Muscle of arm (tissue), 12 donors: ENCODE results near the gene DHRS4L2. TPM values are rescaled to one million over a fixed set of nuclear protein-coding genes. Genes with fewer than 3 reads are reported as not detected.

Source experiments
- DNase-seq: peaks from one replicate; pipeline ENCODE4 v3.0.0-alpha.2; 2013
- polyA plus RNA-seq, 12 donors: library from polyadenylated mRNA; unstranded; fragments of 120-200 nt; gene quantifications; one replicate each; pipeline ENCODE4 v1.2.1, GENCODE V29; 2013; ENCODE audit not compliant: insufficient read length in 12 of 12

The DHRS4L2 gene
- polyA plus RNA-seq, 12 donors = 8.6 to 17.0 (median 13.9) TPM; not detected in 1

DNA sequence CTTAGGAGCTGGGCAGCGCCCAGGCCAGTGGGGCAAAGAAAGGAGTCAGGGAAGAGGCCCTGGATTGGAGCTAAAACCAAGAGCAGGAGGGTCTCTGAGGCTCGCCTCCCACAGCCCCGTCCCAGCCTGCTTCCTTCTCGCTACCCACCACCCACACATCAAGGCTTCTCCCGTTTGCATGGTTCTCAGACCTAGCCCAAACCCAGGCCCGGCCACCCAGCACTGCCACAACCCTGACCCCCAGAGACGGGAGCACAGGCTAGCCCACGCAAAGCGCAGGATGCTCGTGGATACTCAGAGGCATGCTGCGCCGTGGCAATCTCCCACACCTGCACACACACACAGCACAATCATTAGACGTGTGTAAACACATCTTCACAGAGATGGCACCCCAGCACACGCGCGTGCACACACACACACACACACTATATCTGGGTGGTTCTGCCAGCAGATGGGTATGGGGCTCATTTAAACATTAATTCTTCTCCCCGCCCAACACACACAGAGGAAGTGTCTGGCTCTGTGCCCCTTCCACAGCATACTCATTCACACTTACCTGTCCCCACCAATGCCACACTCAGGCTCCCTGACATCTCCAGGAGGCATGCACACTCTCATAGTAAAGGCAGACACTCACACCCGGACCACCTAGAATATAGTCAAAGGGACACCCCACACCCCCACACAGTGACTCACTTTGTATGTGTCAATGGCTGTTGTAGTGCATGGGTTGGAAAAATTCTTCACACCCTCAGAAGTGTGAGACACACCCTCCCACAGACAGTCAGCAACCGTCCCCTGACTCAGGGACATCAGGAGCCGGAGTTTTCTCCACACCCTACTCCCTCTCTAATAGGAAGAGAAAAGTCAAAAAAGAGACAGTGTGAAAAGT lies 64.2 kb downstream of the DHRS4L2 start:
- DNase-seq = no peak

DNA sequence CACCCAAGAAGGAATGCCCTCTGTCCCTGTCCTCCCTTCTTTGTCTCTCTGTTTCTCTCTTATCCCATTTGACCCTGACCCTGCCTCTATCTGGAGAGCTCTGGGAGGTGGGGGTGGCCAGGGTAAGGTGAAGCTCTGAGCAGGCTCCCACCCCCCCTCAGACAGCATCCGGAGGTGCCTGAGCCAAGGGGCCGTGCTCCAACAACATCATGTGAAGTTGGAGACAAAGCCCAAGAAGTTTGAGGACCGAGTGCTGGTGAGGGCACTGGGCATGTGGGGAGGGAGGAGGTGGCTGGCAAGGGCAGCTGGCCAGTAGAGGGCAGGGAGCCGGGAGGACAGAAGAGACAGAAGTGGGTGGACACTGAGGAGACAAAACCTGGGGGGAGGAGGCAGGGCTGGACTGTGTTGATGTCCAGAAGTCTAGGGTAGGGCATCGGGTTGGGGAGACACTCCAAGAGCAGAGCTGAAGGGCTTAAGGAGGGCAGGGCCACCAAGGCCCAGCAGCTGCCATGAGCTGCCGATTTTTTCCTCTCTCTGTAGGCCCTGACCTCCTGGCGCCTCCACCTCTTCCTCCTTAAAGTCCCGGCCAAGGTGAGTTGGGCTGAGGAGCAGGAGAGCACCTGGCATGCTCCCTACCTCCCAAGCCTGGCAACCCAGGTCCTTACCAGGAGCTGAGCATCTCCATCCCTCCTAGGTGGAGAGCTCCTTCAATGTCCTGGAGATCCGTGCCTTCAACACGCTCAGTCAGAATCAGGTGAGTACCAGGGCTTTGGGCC lies 65.0 kb downstream of the DHRS4L2 start:
- no peak for DNase-seq

DNA sequence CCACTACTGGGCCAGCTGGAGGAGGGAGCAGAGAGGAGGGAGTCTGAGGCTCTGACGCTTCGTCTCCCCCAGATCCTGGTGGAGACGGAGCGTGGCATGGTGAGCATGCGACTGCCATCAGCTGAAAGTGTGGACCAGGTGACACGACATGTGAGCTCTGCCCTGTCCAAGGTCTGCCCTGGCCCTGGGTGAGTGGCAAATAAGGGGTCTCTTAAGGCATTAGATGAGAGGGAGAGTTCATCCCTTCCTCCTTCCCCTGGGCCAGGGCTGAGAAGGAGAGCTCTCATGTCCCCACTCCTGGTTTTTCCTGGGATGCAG lies 65.6 kb downstream of the DHRS4L2 start:
- no peak for DNase-seq

DNA sequence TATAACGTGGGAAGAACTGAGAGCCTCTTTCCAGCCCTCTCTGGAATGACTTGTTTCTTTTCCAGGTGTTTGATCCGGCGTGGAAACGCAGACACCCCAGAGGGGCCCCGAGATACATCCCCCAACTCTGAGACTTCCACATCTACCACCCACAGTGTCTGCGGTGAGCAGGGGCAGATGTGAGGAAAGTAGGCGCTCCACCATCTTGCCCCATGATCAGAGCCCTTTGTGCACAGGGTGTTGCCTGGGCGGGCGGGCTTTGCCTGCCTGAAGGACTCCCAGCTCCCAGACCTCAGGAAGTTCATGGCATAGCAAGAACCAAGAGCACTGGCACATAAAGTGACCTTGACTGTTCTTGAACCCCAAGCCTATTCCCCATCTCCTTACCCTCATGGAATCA lies 65.9 kb downstream of the DHRS4L2 start:
- DNase-seq = no peak

Other genes with a start within 250 kb of the DHRS4L2 start
- 10 to 100 TPM in 10 of 12 donors, 1 to 10 TPM in 1, not detected in 1; 9.8 to 56.4 (median 15.7) TPM for gene DHRS4, start 35.2 kb upstream of the DHRS4L2 start, polyA plus RNA-seq
- gene CARMIL3, start 63.1 kb downstream of the DHRS4L2 start, polyA plus RNA-seq = under 1 TPM in 10 of 12 donors, not detected in 2; 0.09 to 0.74 (median 0.22) TPM
- under 1 TPM in 2 of 12 donors, not detected in 10; 0.08 to 0.21 TPM for gene CPNE6, start 82.6 kb downstream of the DHRS4L2 start, polyA plus RNA-seq
- 10 to 100 TPM in 1 of 12 donors, 1 to 10 TPM in 10, not detected in 1; 2.2 to 17.9 (median 3.5) TPM for gene PCK2, start 105.4 kb downstream of the DHRS4L2 start, polyA plus RNA-seq
- 10 to 100 TPM in 11 of 12 donors, not detected in 1; 35.5 to 53.7 (median 40.5) TPM for gene DCAF11, start 125.8 kb downstream of the DHRS4L2 start, polyA plus RNA-seq
- gene NRL, start 126.0 kb downstream of the DHRS4L2 start, polyA plus RNA-seq = 1 to 10 TPM in 7 of 12 donors, under 1 TPM in 3, not detected in 2; 0.82 to 1.9 (median 1.4) TPM
- 100 to 1,000 TPM in 6 of 12 donors, 10 to 100 TPM in 5, not detected in 1; 54.9 to 160 (median 102) TPM for gene FITM1, start 141.7 kb downstream of the DHRS4L2 start, polyA plus RNA-seq
- 100 to 1,000 TPM in 9 of 12 donors, 10 to 100 TPM in 2, not detected in 1; 67.3 to 116 (median 106) TPM for gene PSME1, start 147.3 kb downstream of the DHRS4L2 start, polyA plus RNA-seq
- 10 to 100 TPM in 11 of 12 donors, not detected in 1; 21.0 to 38.3 (median 25.8) TPM for gene EMC9, start 152.7 kb downstream of the DHRS4L2 start, polyA plus RNA-seq
- gene PSME2, start 157.7 kb downstream of the DHRS4L2 start, polyA plus RNA-seq = 100 to 1,000 TPM in 4 of 12 donors, 10 to 100 TPM in 7, not detected in 1; 68.9 to 105 (median 90.2) TPM
- gene RNF31, start 158.6 kb downstream of the DHRS4L2 start, polyA plus RNA-seq = 10 to 100 TPM in 11 of 12 donors, not detected in 1; 27.3 to 75.4 (median 35.6) TPM
- gene IRF9, start 172.3 kb downstream of the DHRS4L2 start, polyA plus RNA-seq = 10 to 100 TPM in 11 of 12 donors, not detected in 1; 18.1 to 46.6 (median 25.9) TPM
- gene REC8, start 183.2 kb downstream of the DHRS4L2 start, polyA plus RNA-seq = 10 to 100 TPM in 4 of 12 donors, 1 to 10 TPM in 7, not detected in 1; 5.7 to 52.4 (median 8.6) TPM
- 10 to 100 TPM in 11 of 12 donors, not detected in 1; 17.5 to 32.3 (median 24.2) TPM for gene IPO4, start 199.9 kb downstream of the DHRS4L2 start, polyA plus RNA-seq
- gene TM9SF1, start 206.5 kb downstream of the DHRS4L2 start, polyA plus RNA-seq = 10 to 100 TPM in 11 of 12 donors, not detected in 1; 13.2 to 60.8 (median 17.5) TPM
- 10 to 100 TPM in 1 of 12 donors, 1 to 10 TPM in 9, not detected in 2; 2.0 to 10.1 (median 4.7) TPM for gene TSSK4, start 216.8 kb downstream of the DHRS4L2 start, polyA plus RNA-seq
- 10 to 100 TPM in 11 of 12 donors, not detected in 1; 27.6 to 61.9 (median 36.6) TPM for gene CHMP4A, start 224.6 kb downstream of the DHRS4L2 start, polyA plus RNA-seq
- 10 to 100 TPM in 4 of 12 donors, 1 to 10 TPM in 7, not detected in 1; 4.6 to 33.0 (median 8.7) TPM for gene MDP1, start 227.1 kb downstream of the DHRS4L2 start, polyA plus RNA-seq
- gene NEDD8, start 243.4 kb downstream of the DHRS4L2 start, polyA plus RNA-seq = 100 to 1,000 TPM in 11 of 12 donors, not detected in 1; 123 to 211 (median 177) TPM
- gene GMPR2, start 244.0 kb downstream of the DHRS4L2 start, polyA plus RNA-seq = 10 to 100 TPM in 11 of 12 donors, not detected in 1; 39.8 to 82.9 (median 54.4) TPM